K562 (cell line): Measurements from ENCODE around the gene SEBOX. TPM values are rescaled to one million over a fixed set of nuclear protein-coding genes. Genes with fewer than 3 reads are reported as not detected.

Experiments used
- BHLHE40 ChIP-seq: IDR thresholded peaks from 2 replicates; pipeline ENCODE4 v1.6.1; 2011; ENCODE audit warnings: low read length, improper control_type of control experiment
- CCNT2 ChIP-seq: IDR thresholded peaks from 2 replicates; pipeline ENCODE4 v1.6.1; 2011; ENCODE audit warnings: borderline replicate concordance, low read depth, mild to moderate bottlenecking, moderate library complexity, mixed read lengths, low read length; ENCODE audit not compliant: insufficient read length; ENCODE audit errors: extremely low read depth
- CHD7 ChIP-seq: fragments of 200-600 bp; sonication (generic); IDR thresholded peaks from one replicate; pipeline ENCODE4 v1.6.1; 2012; ENCODE audit warnings: mild to moderate bottlenecking, low read depth, low read length, inconsistent platforms
- DACH1 ChIP-seq: fragments of 450-650 bp; IDR thresholded peaks from 2 replicates; pipeline ENCODE4 v1.6.1; 2018; ENCODE audit not compliant: partially characterized antibody
- JUND ChIP-seq, 2 experiments: IDR thresholded peaks; 2 replicates in 1 of 2; 3 replicates in 1 of 2; pipeline ENCODE4 v1.6.1; 2011; ENCODE audit warnings: borderline replicate concordance in 2 of 2, low read depth in 2 of 2, low read length in 2 of 2, improper control_type of control experiment in 1 of 2, missing biosample characterization in 1 of 2, missing genetic modification characterization in 1 of 2, missing genetic modification reagents in 1 of 2
- NCOR1 ChIP-seq: fragments of 450-650 bp; IDR thresholded peaks from 2 replicates; pipeline ENCODE4 v1.6.1; 2016; ENCODE audit warnings: mild to moderate bottlenecking, moderate library complexity
- RBM15 ChIP-seq: fragments of 200-400 bp; formaldehyde crosslinking; IDR thresholded peaks from 2 replicates; pipeline ENCODE4 v1.6.1; 2018; ENCODE audit warnings: mild to moderate bottlenecking, low read length, moderate library complexity; ENCODE audit not compliant: insufficient read depth
- RUNX1 ChIP-seq: sonication (generic); IDR thresholded peaks from 2 replicates; pipeline ENCODE4 v1.6.1; 2016; ENCODE audit warnings: antibody characterized with exemption, low read depth
- SMAD1 ChIP-seq: fragments of 150-350 bp; IDR thresholded peaks from 2 replicates; pipeline ENCODE4 v1.6.1; 2014; ENCODE audit warnings: low read length, low read depth; ENCODE audit not compliant: partially characterized antibody
- ZNF449 ChIP-seq: fragments of 250-450 bp; sonication (Bioruptor Pico); IDR thresholded peaks from 2 replicates; pipeline ENCODE4 v1.8.0; 2022; ENCODE audit warnings: moderate library complexity, mild to moderate bottlenecking, inconsistent platforms
- ZNF668 ChIP-seq: fragments of 250-450 bp; sonication (Bioruptor Pico); IDR thresholded peaks from 2 replicates; pipeline ENCODE4 v1.8.0; 2022; ENCODE audit warnings: mild to moderate bottlenecking, inconsistent platforms
- polyA plus RNA-seq, 8 experiments: library from polyadenylated mRNA; depleted of rRNA in 4 of 8; stranded (reverse) in 5 of 8; unstranded in 3 of 8; fragments of >200 nt; fragmentation: Nextera tagmentation in 2 of 8; fragmentation: Illumina TruSeq in 1 of 8; extraction: Ambion mirVana in 2 of 8; extraction: Trizol in 1 of 8; gene quantifications; 2 replicates each; pipeline versions ENCODE4 v1.2.1 to v1.2.3, GENCODE V29; 2011 to 2014; ENCODE audit warnings: inconsistent platforms in 1 of 8, missing spikeins in 1 of 8
- total RNA-seq, 7 experiments: library from RNA; depleted of rRNA in 6 of 7; stranded (reverse); fragments of >200 nt in 6 of 7; fragmentation: Illumina TruSeq in 2 of 7; extraction: Trizol in 2 of 7; gene quantifications; 2 replicates each; pipeline versions ENCODE4 v1.2.1 to v1.2.3, GENCODE V29; 2011 to 2021; ENCODE audit warnings: low replicate concordance in 1 of 7

The SEBOX gene
- total and polyA plus RNA-seq, 9 of the 15 experiments (the other 6 are each of a cell fraction or from before 2014, with no cell fraction given), result not detected

- TF ChIP-seq CHD7 (no peak), ZNF449 (CRISPR knock-in tag) (no peak), SMAD1 (no peak), ZNF668 (no peak), RUNX1 (no peak), JUND (IDR thresholded peaks at IDR 0.05; ENCODE audit: borderline replicate concordance, low read depth, low read length) (peak; percentile 51; the same call in 1 of the 2 replicates), JUND (tag; IDR thresholded peaks at IDR 0.05; ENCODE audit: borderline replicate concordance, low read depth, low read length) (peak; percentile 64; the same call in 1 of the 3 replicates), RBM15 (no peak), NCOR1 (no peak; the same call in 1 of the 2 replicates), CCNT2 (no peak), DACH1 (no peak), BHLHE40 (peak; percentile 41; the same call in 1 of the 2 replicates)
Observed at GRCh38 chr17:28370035-28370743, 5.2 kb upstream of the SEBOX start, which contains the start of gene VTN (continued).
